ENCODE results near the gene FAF2.
A peak's percentile ranks its signal among the peaks of the same experiment; 100 is the strongest.

The FAF2 gene

DNA sequence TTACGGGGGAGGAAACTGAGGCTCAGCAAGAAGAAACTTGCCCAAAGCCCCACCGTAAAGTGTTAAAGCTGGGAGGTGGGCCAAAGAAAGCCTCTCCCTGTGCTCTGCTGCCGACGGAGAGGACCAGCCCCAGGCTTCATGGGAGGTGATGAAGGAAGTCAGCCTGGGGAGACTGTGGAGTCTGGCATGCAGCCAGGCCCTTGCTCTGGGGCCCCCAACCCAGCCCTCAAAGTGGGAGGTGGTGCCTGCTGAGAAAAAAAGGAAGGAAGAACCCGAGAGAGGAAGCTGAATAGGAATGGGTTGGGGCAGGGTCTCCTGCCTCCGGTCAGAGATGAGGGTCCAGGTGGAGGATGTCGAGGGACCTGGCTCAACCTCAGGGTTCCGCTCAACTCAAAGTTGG, 85.2 kb downstream of the FAF2 start:
- H3K4me3 ChIP-seq (replicated peaks in 1 of 2; ENCODE audit: low read depth in 2 of 2, low read length in 2 of 2): no peak overlapping the region
- no peak for DNase-seq (ENCODE audit: low read depth in 2 of 2)
- TF ChIP-seq, protein P1, sequence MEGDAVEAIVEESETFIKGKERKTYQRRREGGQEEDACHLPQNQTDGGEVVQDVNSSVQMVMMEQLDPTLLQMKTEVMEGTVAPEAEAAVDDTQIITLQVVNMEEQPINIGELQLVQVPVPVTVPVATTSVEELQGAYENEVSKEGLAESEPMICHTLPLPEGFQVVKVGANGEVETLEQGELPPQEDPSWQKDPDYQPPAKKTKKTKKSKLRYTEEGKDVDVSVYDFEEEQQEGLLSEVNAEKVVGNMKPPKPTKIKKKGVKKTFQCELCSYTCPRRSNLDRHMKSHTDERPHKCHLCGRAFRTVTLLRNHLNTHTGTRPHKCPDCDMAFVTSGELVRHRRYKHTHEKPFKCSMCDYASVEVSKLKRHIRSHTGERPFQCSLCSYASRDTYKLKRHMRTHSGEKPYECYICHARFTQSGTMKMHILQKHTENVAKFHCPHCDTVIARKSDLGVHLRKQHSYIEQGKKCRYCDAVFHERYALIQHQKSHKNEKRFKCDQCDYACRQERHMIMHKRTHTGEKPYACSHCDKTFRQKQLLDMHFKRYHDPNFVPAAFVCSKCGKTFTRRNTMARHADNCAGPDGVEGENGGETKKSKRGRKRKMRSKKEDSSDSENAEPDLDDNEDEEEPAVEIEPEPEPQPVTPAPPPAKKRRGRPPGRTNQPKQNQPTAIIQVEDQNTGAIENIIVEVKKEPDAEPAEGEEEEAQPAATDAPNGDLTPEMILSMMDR (IDR thresholded peaks at IDR 0.05; ENCODE audit: low read depth, low read length): no peak

DNA sequence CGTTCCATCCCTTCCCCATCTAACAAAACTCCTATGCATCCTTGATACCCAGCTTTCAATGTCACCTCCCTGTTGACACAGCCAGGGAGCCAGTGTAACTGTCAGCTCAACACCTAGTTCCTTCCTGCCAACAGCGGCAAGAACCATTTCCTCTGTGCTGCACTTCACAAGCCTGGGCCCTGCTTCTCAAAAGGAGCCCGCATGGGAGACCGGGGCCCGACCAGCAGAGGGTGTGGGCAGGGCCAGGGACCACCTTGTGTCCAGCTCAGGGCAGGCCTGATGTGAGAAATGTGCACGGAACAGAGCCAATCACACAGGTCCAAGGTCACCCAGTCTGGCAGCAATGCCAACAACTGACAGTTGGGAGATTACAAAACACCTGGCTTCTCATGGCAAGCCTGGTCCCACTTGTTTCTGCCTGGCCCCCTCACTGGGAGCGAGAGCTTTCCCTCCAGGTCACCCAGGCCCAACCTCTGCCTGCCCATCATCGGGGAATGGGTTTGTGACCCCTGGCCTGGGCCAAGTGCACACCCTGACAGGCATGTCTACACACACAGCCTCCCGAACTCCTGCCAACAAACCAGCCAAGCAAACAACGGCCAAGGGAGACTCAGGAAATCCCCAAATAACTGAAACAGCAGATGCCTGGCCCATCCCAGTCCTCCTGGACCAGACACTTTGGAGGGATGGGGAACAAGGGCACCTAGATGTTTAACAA, 85.9 kb downstream of the FAF2 start:
- no peak overlapping the region for H3K4me3 ChIP-seq (replicated peaks in 1 of 2; ENCODE audit: low read depth in 2 of 2, low read length in 2 of 2)
- TF ChIP-seq, protein P1 (IDR thresholded peaks at IDR 0.05; ENCODE audit: low read depth, low read length): peak; percentile 12
- DNase-seq (ENCODE audit: low read depth in 2 of 2): peak in 1 of 2 donors; percentile 39

DNA sequence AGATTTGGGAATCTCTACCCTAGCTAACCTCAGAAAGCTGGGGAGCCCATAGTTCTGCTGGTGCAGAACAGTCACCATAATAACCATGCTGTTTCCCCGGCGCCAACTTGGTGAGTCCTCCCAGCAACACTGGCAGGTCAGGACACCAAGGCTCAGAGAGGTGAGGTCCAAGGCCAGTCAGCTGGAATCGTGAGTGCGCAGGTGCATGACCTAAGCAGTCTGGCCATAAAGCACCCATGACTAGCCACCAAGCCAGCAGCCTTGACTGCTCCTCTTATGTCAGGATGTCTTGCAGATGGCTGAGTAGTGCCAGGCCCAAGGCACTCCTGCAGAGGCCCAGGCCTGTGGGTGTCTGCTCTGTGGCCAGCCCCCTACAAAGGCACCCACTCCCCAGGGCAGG, 86.5 kb downstream of the FAF2 start:
- no peak for DNase-seq (ENCODE audit: low read depth in 2 of 2)
- TF ChIP-seq, protein P1 (IDR thresholded peaks at IDR 0.05; ENCODE audit: low read depth, low read length): no peak
- H3K4me3 ChIP-seq (replicated peaks in 1 of 2; ENCODE audit: low read depth in 2 of 2, low read length in 2 of 2): no peak overlapping the region

DNA sequence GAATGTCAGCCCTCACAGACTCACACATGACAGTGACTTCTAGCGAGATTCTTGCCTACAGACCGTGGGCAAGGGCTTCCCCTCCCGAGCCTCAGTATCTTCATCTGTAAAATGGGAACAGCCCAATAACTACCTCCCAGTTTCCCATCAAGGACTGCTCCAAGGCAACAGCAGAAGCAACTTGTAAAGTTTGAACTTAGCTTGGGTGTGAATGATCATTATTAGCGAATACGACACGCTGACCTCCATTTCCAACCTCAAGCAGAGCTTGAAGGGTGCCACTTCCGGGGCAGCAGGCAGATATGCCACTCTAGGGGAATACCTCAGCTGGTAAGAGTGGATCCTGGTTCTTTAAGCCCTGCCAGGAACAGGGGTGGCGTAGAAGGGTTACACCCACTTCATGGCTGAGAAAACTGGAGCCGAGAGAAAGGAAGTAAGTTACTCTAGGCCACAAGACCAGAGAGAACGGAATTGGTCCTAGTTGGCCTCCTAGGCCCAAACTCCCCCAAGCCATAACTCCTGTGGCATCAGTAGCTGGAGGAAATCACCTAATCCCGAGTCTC, 87.0 kb downstream of the FAF2 start:
- TF ChIP-seq, protein P1 (IDR thresholded peaks at IDR 0.05; ENCODE audit: low read depth, low read length): no peak
- DNase-seq (ENCODE audit: low read depth in 2 of 2): no peak
- peak overlapping the region; percentile 84 to 95 for H3K4me3 ChIP-seq (replicated peaks in 1 of 2; ENCODE audit: low read depth in 2 of 2, low read length in 2 of 2)

DNA sequence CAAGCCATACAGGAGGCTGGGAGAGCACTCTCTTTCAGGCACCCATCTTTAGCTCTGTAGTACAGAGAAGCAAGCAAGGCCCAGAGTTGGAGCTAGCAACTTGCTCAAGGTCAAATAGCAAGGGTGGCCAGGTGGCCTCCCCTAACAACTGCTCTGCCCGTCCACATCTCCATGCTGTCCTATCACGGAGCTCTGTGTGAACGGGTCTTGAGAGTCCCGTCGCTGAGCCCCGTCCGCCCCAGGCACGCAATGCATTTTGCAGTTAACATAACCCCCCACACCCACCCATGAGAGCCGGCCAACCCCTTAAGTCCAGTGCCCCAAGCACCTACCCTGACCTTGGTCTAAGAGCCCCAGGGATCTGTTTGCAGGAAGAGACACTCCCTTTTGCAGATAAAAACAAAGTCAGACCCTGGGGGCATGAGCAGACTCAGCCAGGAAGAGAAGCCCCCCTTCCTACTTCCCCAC, 87.5 kb downstream of the FAF2 start:
- no peak for DNase-seq (ENCODE audit: low read depth in 2 of 2)
- TF ChIP-seq, protein P1 (IDR thresholded peaks at IDR 0.05; ENCODE audit: low read depth, low read length): no peak
- H3K4me3 ChIP-seq (replicated peaks in 1 of 2; ENCODE audit: low read depth in 2 of 2, low read length in 2 of 2): peak overlapping the region; percentile 84 to 95

DNA sequence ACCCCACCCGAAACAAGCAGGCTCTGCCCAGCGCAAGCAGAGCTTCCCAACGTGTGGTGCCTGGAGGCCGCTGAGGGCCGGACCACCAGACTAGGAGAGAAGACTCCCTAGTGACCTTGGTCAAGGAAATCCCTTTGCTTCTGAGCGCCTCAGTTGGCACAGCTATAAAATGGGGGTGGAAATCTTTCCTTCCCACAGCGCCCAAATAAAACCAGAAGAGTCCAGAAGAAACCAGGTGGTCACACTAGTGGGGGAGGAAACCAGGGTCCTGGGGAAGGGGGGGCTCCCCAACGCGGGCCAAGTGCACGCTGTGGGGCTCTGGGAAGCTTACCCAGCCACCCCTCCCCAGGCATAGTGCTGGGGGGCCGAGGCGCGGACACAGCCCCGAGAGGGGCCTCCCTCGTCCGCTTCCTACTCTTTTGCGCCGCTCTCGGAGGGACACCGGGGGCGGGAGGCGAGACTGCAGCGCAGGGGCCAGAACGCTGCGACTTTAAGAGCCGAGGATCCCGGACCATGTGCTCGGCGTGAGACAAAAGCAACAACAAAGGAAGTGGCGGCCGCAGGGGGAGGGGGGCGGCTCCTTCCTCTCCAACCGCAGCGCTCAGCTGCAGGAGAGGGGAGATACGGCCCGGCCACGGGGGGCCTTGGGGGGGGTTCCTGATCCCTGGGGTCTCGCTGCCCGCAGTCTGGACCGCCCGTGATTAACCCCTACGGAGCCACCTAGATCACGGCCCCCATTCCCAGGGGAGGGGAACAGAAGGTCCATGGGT, 88.1 kb downstream of the FAF2 start:
- DNase-seq (ENCODE audit: low read depth in 2 of 2): peak; percentile 76 to 83
- TF ChIP-seq, protein P1 (IDR thresholded peaks at IDR 0.05; ENCODE audit: low read depth, low read length): no peak
- H3K4me3 ChIP-seq (replicated peaks in 1 of 2; ENCODE audit: low read depth in 2 of 2, low read length in 2 of 2): peak overlapping the region; percentile 84 to 95
